ENCODE data around the gene TNS4. TPM values are rescaled to one million over a fixed set of nuclear protein-coding genes. Genes with fewer than 3 reads are reported as not detected.
A peak's percentile ranks its signal among the peaks of the same experiment; 100 is the strongest.

TNS4 gene
- total and polyA plus RNA-seq, 12 donors, result 0.01 to 0.62 TPM; not detected in 10

GRCh38 chr17:40451420-40451819 is 50.0 kb downstream of the TNS4 start:
- Histone ChIP-seq H3K36me3 (peaks cover 0 to 63% (median 11%) of the 10 kb centered on the region in 9 donors), H3K9me3 (no peaks in the 10 kb centered on the region), H3K4me3 (peak overlapping the region in 1 of 10 donors; percentile 4), H3K4me1 (peaks cover 31 to 82% (median 74%) of the 10 kb centered on the region in 9 donors), H3K27ac (peak overlapping the region in 9 of 10 donors; percentile 64 to 99 (median 72)), H3K27me3 (no peaks in the 10 kb centered on the region)
- DNase-seq (peak; percentile 84 to 86), ATAC-seq (peak; percentile 54 to 79 (median 67))
- intact Hi-C loops (cut with DNase I), result no loop called here
- TF ChIP-seq CTCF (IDR thresholded peaks at IDR 0.05), result no peak
- 6 to 8% methylated on average over 6 of the region's 6 CpGs for WGBS, 2 donors

GRCh38 chr17:40450175-40450574 is 51.2 kb downstream of the TNS4 start:
- H3K9me3 ChIP-seq, result no peaks in the 10 kb centered on the region
- no peak overlapping the region for H3K4me3 ChIP-seq
- WGBS, 2 donors, result 75 to 89% methylated on average over 3 of the region's 3 CpGs
- H3K4me1 ChIP-seq, result peaks cover 28 to 86% (median 80%) of the 10 kb centered on the region in 9 donors
- peak overlapping the region in 7 of 10 donors; percentile 2 to 99 (median 72) for H3K27ac ChIP-seq
- ATAC-seq (no peak), DNase-seq (no peak)
- H3K27me3 ChIP-seq, result no peaks in the 10 kb centered on the region
- TF ChIP-seq CTCF (IDR thresholded peaks at IDR 0.05), result peak; percentile 11 to 70 (median 56)
- H3K36me3 ChIP-seq, result peaks cover 0 to 57% (median 10%) of the 10 kb centered on the region in 9 donors
- intact Hi-C loops (cut with DNase I), result no loop called here

GRCh38 chr17:40448639-40449261 is 52.7 kb downstream of the TNS4 start:
- peak overlapping the region; percentile 59 to 99 (median 82) for H3K27ac ChIP-seq
- peaks cover 0 to 42% (median 10%) of the 10 kb centered on the region in 9 donors for H3K36me3 ChIP-seq
- ATAC-seq, result peak in 1 of 8 donors; percentile 1
- H3K4me1 ChIP-seq, result peaks cover 28 to 86% (median 80%) of the 10 kb centered on the region in 9 donors
- H3K4me3 ChIP-seq, result peak overlapping the region in 9 of 10 donors; percentile 4 to 89 (median 83)
- intact Hi-C loops (cut with DNase I), result loop anchor here in 2 of 10 donors (5.0 to 10.0 kb wide), 3 partner anchors 84 to 1236 kb away; partner anchors contain the start of genes EIF1 (in 1 of the 2) and GJD3 (in 1 of the 2)
- no peaks in the 10 kb centered on the region for H3K9me3 ChIP-seq
- H3K27me3 ChIP-seq, result peaks cover 0 to 3% (median 0%) of the 10 kb centered on the region in 7 donors
- no peak for DNase-seq
- no peak for TF ChIP-seq CTCF (IDR thresholded peaks at IDR 0.05)
- WGBS, 2 donors, result 55 to 60% methylated on average over 7 of the region's 7 CpGs

GRCh38 chr17:40448213-40448638 is 53.2 kb downstream of the TNS4 start:
- DNase-seq, result peak in 1 of 2 donors; percentile 46
- Histone ChIP-seq H3K4me3 (peak overlapping the region in 9 of 10 donors; percentile 14 to 89 (median 83)), H3K4me1 (peaks cover 28 to 81% (median 78%) of the 10 kb centered on the region in 9 donors), H3K36me3 (peaks cover 0 to 37% (median 5%) of the 10 kb centered on the region in 9 donors), H3K27ac (peak overlapping the region; percentile 59 to 99 (median 82)), H3K9me3 (no peaks in the 10 kb centered on the region), H3K27me3 (peaks cover 0 to 5% (median 0%) of the 10 kb centered on the region in 7 donors)
- TF ChIP-seq CTCF (IDR thresholded peaks at IDR 0.05), result no peak
- WGBS, 2 donors, result 33 to 51% methylated on average over 8 of the region's 8 CpGs
- intact Hi-C loops (cut with DNase I), result loop anchor here in 2 of 10 donors (5.0 to 10.0 kb wide), 3 partner anchors 83 to 1237 kb away; partner anchors contain the start of genes EIF1 (in 1 of the 2) and GJD3 (in 1 of the 2)
- ATAC-seq, result no peak
